Measurements from ENCODE around the gene PAX5.

DNA sequence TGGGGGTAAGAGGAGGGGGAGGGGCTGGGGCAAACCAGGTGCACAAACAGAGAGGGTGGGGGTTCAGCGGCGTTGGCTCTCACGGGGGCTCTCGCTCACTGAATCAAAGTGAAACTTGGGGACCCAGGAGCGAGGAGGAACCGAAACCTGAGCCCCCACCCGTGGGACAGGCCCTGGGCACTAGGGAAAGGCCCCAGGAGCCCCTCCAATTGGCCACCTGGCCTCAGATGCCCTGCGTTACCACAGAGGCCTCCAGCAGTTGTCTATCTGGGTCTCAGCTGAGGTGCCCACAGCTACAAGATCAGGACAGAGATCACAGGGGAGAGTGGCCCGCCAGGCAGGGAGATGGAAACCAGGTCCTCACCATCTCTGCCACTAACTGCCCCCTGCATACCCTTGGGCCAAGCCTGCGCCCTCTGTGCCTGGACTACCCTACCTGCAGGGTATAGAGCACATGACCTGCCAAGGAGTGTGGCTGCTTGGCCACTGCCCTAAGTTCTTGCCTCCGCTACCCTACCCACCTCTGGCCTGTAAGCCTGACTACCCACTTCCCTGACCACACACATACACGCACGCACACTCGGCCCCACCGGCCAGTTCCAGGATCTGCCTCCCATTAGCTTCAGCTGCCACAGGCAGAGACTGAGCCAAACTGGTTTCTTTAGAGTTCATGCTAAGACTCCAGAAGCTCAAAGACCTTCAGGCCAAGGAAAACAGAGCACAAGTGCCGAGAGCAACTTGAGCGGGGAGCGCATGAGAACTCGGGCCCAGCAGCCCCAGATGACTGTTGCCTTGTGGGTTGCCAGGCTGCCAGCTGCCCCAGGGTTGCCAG, 39.9 kb downstream of the PAX5 start:
- no peak for TF ChIP-seq CTCF (tag by site-specific recombination; IDR thresholded peaks at IDR 0.05)
- TF ChIP-seq, protein P1, sequence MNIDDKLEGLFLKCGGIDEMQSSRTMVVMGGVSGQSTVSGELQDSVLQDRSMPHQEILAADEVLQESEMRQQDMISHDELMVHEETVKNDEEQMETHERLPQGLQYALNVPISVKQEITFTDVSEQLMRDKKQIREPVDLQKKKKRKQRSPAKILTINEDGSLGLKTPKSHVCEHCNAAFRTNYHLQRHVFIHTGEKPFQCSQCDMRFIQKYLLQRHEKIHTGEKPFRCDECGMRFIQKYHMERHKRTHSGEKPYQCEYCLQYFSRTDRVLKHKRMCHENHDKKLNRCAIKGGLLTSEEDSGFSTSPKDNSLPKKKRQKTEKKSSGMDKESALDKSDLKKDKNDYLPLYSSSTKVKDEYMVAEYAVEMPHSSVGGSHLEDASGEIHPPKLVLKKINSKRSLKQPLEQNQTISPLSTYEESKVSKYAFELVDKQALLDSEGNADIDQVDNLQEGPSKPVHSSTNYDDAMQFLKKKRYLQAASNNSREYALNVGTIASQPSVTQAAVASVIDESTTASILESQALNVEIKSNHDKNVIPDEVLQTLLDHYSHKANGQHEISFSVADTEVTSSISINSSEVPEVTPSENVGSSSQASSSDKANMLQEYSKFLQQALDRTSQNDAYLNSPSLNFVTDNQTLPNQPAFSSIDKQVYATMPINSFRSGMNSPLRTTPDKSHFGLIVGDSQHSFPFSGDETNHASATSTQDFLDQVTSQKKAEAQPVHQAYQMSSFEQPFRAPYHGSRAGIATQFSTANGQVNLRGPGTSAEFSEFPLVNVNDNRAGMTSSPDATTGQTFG (tag by site-specific recombination; IDR thresholded peaks at IDR 0.05; ENCODE audit: borderline replicate concordance) = no peak
- no peak for TF ChIP-seq REST (tag by site-specific recombination; IDR thresholded peaks at IDR 0.05)
- TF ChIP-seq, protein P2, sequence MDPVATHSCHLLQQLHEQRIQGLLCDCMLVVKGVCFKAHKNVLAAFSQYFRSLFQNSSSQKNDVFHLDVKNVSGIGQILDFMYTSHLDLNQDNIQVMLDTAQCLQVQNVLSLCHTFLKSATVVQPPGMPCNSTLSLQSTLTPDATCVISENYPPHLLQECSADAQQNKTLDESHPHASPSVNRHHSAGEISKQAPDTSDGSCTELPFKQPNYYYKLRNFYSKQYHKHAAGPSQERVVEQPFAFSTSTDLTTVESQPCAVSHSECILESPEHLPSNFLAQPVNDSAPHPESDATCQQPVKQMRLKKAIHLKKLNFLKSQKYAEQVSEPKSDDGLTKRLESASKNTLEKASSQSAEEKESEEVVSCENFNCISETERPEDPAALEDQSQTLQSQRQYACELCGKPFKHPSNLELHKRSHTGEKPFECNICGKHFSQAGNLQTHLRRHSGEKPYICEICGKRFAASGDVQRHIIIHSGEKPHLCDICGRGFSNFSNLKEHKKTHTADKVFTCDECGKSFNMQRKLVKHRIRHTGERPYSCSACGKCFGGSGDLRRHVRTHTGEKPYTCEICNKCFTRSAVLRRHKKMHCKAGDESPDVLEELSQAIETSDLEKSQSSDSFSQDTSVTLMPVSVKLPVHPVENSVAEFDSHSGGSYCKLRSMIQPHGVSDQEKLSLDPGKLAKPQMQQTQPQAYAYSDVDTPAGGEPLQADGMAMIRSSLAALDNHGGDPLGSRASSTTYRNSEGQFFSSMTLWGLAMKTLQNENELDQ (tag by site-specific recombination; IDR thresholded peaks at IDR 0.05; ENCODE audit: low read depth) = no peak
- no peak for TF ChIP-seq ZNF221 (tag by site-specific recombination; IDR thresholded peaks at IDR 0.05; ENCODE audit: borderline replicate concordance)
- TF ChIP-seq, protein P3, sequence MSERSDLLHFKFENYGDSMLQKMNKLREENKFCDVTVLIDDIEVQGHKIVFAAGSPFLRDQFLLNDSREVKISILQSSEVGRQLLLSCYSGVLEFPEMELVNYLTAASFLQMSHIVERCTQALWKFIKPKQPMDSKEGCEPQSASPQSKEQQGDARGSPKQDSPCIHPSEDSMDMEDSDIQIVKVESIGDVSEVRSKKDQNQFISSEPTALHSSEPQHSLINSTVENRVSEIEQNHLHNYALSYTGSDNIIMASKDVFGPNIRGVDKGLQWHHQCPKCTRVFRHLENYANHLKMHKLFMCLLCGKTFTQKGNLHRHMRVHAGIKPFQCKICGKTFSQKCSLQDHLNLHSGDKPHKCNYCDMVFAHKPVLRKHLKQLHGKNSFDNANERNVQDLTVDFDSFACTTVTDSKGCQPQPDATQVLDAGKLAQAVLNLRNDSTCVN (tag by site-specific recombination; optimal IDR thresholded peaks at IDR 0.05) = no peak

Measured in HEK293 (cell line).